Lower leg skin (tissue), 4 donors: ENCODE measurements around the gene JAK2. TPM values are rescaled to one million over a fixed set of nuclear protein-coding genes. Genes with fewer than 3 reads are reported as not detected.

Experiments used
- DNase-seq, 2 donors: peaks; one replicate each; pipeline ENCODE4 v3.0.0-alpha.2; 2019; ENCODE audit warnings: low spot score in 2 of 2
- H3K4me3 ChIP-seq: fragments of 200-600 bp; sonication (generic); 2 replicates; pipeline ENCODE4 v1.5.1; 2017; ENCODE audit warnings: mild to moderate bottlenecking, low read depth; ENCODE audit not compliant: poor library complexity, severe bottlenecking
- CTCF ChIP-seq, 3 donors: fragments of 450-650 bp; IDR thresholded peaks; one replicate each; pipeline ENCODE4 v1.5.1; 2016; ENCODE audit warnings: antibody characterized with exemption in 3 of 3, mild to moderate bottlenecking in 3 of 3, moderate library complexity in 2 of 3
- POLR2A ChIP-seq, 2 donors: fragments of 450-650 bp; IDR thresholded peaks; one replicate each; pipeline ENCODE4 v1.6.1; 2016 to 2017; ENCODE audit warnings: antibody characterized with exemption in 2 of 2, mild to moderate bottlenecking in 1 of 2, moderate library complexity in 1 of 2
- WGBS, 2 donors: methylation state at CpG; one replicate each; pipeline ENCODE4 v1.1.5; 2018; 5-methylcytosine and 5-hydroxymethylcytosine counted together
- intact Hi-C: fragments of 100-400 bp; cut with DNase I; formaldehyde crosslinking; loops from one replicate; pipeline ENCODE4 v1.15.0; 2023; ENCODE audit warnings: low total_unique reads
- total RNA-seq, 4 donors: library from RNA; depleted of rRNA; stranded (reverse); fragments of >200 nt; gene quantifications; one replicate each; pipeline ENCODE4 v1.1.0, GENCODE V29; 2016

Gene JAK2
- total RNA-seq, 4 donors from 2014 or later: 24.1 to 46.2 (median 34.4) TPM

DNA sequence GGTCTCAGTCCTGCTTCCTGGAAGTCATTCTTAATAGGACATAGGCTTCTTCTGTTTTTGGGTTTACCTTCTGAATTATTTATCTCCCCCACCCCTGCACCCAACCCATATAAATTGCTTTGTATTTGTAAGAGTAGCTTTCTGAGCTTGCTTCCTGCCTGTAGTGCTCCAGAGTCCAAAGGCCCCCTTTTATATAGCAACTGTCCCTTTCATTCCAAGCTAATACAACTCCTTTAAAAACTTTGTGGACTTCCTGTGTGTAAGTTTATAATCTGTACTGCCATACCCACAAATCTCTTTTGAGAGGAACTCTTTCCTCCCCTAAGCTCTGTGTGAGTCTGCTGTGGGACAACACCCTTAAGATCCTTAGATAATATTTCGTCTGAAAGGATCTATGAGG, 7.8 kb downstream of the JAK2 start:
- no peak for DNase-seq
- WGBS, 2 donors: 56 to 77% methylated on average over 1 of the region's 1 CpG
- no peak overlapping the region for H3K4me3 ChIP-seq
- intact Hi-C loops: no loop called here
- TF ChIP-seq CTCF (IDR thresholded peaks at IDR 0.05) (no peak), POLR2A (IDR thresholded peaks at IDR 0.05) (no peak)

DNA sequence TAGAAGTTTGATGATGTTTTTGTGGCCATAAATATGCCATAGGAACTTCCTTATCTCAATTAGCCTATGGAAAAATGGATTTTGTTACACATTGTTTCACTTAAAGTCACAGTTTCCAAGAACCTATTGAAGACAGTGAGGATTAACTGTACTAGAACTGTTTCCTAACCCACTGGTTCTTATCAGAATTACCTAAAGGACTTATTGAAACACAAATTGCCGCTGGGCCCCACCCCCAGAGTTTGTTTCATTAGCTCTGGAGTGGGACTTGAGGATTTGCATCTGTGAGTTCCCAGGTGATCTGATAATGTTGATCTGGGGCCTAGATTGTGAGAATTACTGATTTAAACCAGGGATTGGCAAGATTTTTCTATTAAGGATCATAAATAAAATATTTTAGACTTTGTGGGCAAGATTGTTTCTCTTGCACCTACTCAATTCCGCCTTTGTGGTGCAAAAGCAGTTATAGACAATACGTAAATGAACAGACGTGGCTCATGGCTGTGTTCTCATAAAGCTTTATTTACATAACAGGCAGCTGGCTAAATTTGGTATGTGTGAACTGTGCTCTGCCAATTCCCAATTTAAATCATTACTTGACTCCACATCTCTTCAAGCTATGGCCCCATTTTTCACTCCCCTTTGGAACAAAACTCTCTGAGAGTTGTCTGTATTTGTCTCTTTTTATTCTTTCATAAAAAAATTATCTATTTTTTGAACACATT, 9.3 kb downstream of the JAK2 start:
- no peak for TF ChIP-seq POLR2A (IDR thresholded peaks at IDR 0.05)
- no peak for TF ChIP-seq CTCF (IDR thresholded peaks at IDR 0.05)
- no peak overlapping the region for H3K4me3 ChIP-seq
- WGBS, 2 donors: 75 to 83% methylated on average over 4 of the region's 4 CpGs
- DNase-seq: no peak
- intact Hi-C loops: no loop called here

GRCh38 chr9:4997196-4997595, 12.1 kb downstream of the JAK2 start:
- TF ChIP-seq CTCF (IDR thresholded peaks at IDR 0.05): no peak
- no peak for TF ChIP-seq POLR2A (IDR thresholded peaks at IDR 0.05)
- 94 to 97% methylated on average over 3 of the region's 3 CpGs for WGBS, 2 donors
- H3K4me3 ChIP-seq: no peak overlapping the region
- DNase-seq: no peak
- intact Hi-C loops: no loop called here

GRCh38 chr9:4997631-4998030, 12.6 kb downstream of the JAK2 start:
- TF ChIP-seq CTCF (IDR thresholded peaks at IDR 0.05): no peak
- TF ChIP-seq POLR2A (IDR thresholded peaks at IDR 0.05): no peak
- no peak for DNase-seq
- intact Hi-C loops: no loop called here
- no peak overlapping the region for H3K4me3 ChIP-seq

GRCh38 chr9:5002811-5003210, 17.7 kb downstream of the JAK2 start:
- WGBS, 2 donors: 45 to 49% methylated on average over 1 of the region's 1 CpG
- intact Hi-C loops: no loop called here
- TF ChIP-seq CTCF (IDR thresholded peaks at IDR 0.05): no peak
- no peak for DNase-seq
- no peak overlapping the region for H3K4me3 ChIP-seq

DNA sequence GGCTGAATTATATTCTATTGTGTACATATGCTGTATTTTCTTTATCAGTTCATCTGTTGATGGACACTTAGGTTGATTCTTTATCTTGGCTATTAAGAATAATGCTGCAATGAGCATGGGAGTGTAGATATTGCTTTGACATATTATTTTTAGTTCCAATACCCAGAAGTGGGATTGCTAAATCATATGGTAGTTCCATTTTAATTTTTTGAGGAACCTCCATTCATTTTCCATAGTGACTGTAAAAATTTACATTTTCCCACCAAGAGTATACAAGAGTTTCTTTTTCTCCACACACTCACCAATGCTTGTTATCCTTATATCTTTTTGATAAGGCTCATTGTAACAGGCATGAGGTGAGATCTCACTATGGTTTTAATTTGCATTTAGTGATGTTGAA, 19.4 kb downstream of the JAK2 start:
- intact Hi-C loops: no loop called here
- no peak overlapping the region for H3K4me3 ChIP-seq
- TF ChIP-seq CTCF (IDR thresholded peaks at IDR 0.05) (no peak), POLR2A (IDR thresholded peaks at IDR 0.05) (no peak)

More for the DNA sequence above, 19.4 kb downstream of the JAK2 start:
- DNase-seq: no peak
